ENCODE data around the gene AKAP10. TPM values are rescaled to one million over a fixed set of nuclear protein-coding genes. Genes with fewer than 3 reads are reported as not detected.

The AKAP10 gene
- total RNA-seq, 1 experiment from 2014 or later: 36.8 TPM

GRCh38 chr17:19991252-19991885, 13.7 kb upstream of the AKAP10 start:
- Histone ChIP-seq H3K4me1 (ENCODE audit: insufficient read depth, low read length, poor library complexity, severe bottlenecking) (no peaks in the 10 kb centered on the region), H3K9me3 (ENCODE audit: low read depth, low read length, poor library complexity, severe bottlenecking) (no peaks in the 10 kb centered on the region), H3K27me3 (replicated peaks; ENCODE audit: insufficient read depth, low read depth, low read length, poor library complexity) (no peaks in the 10 kb centered on the region), H3K27ac (ENCODE audit: low read depth, low read length, poor library complexity, severe bottlenecking) (no peak overlapping the region), H3K36me3 (ENCODE audit: insufficient read depth, low read length, poor library complexity, severe bottlenecking) (no peaks in the 10 kb centered on the region), H3K4me3 (ENCODE audit: low read depth, low read length, poor library complexity, severe bottlenecking) (no peak overlapping the region)
- intact Hi-C loops (cut with micrococcal nuclease; ENCODE audit: unreplicated experiment): loop anchor here (5.0 kb wide), 1 partner anchor 331 kb away; no protein-coding TSS in a partner anchor
- TF ChIP-seq CTCF (conservative IDR thresholded peaks at IDR 0.05; ENCODE audit: low read depth, low read length) (no peak), EZH2 (IDR thresholded peaks at IDR 0.05; ENCODE audit: borderline replicate concordance, low read depth, low read length, poor library complexity, severe bottlenecking) (no peak)
- DNase-seq (ENCODE audit: low spot score): no peak
- BruUV-seq (replicated peaks): no TSS peak
- ChIA-PET CTCF (no interaction called here), POLR2A (ENCODE audit: low non-redundant PET) (no interaction called here)

GRCh38 chr17:19987897-19988296, 10.3 kb upstream of the AKAP10 start:
- ChIA-PET POLR2A (ENCODE audit: low non-redundant PET) (no interaction called here), CTCF (no interaction called here)
- no peaks in the 10 kb centered on the region for H3K4me1 ChIP-seq (ENCODE audit: insufficient read depth, low read length, poor library complexity, severe bottlenecking)
- H3K27ac ChIP-seq (ENCODE audit: low read depth, low read length, poor library complexity, severe bottlenecking): no peak overlapping the region
- H3K27me3 ChIP-seq (replicated peaks; ENCODE audit: insufficient read depth, low read depth, low read length, poor library complexity): no peaks in the 10 kb centered on the region
- TF ChIP-seq CTCF (conservative IDR thresholded peaks at IDR 0.05; ENCODE audit: low read depth, low read length): no peak
- H3K4me3 ChIP-seq (ENCODE audit: low read depth, low read length, poor library complexity, severe bottlenecking): no peak overlapping the region
- no peak for DNase-seq (ENCODE audit: low spot score)
- no TSS peak for BruUV-seq (replicated peaks)
- H3K36me3 ChIP-seq (ENCODE audit: insufficient read depth, low read length, poor library complexity, severe bottlenecking): no peaks in the 10 kb centered on the region
- no peaks in the 10 kb centered on the region for H3K9me3 ChIP-seq (ENCODE audit: low read depth, low read length, poor library complexity, severe bottlenecking)
- intact Hi-C loops (cut with micrococcal nuclease; ENCODE audit: unreplicated experiment): no loop called here

GRCh38 chr17:19986941-19987861, 9.6 kb upstream of the AKAP10 start:
- CTCF ChIA-PET: no interaction called here
- POLR2A ChIA-PET (ENCODE audit: low non-redundant PET): no interaction called here
- Histone ChIP-seq H3K4me3 (ENCODE audit: low read depth, low read length, poor library complexity, severe bottlenecking) (no peak overlapping the region), H3K36me3 (ENCODE audit: insufficient read depth, low read length, poor library complexity, severe bottlenecking) (no peaks in the 10 kb centered on the region), H3K27ac (ENCODE audit: low read depth, low read length, poor library complexity, severe bottlenecking) (no peak overlapping the region), H3K27me3 (replicated peaks; ENCODE audit: insufficient read depth, low read depth, low read length, poor library complexity) (no peaks in the 10 kb centered on the region), H3K9me3 (ENCODE audit: low read depth, low read length, poor library complexity, severe bottlenecking) (no peaks in the 10 kb centered on the region), H3K4me1 (ENCODE audit: insufficient read depth, low read length, poor library complexity, severe bottlenecking) (no peaks in the 10 kb centered on the region)
- intact Hi-C loops (cut with micrococcal nuclease; ENCODE audit: unreplicated experiment): no loop called here
- no TSS peak for BruUV-seq (replicated peaks)
- no peak for DNase-seq (ENCODE audit: low spot score)
- TF ChIP-seq CTCF (conservative IDR thresholded peaks at IDR 0.05; ENCODE audit: low read depth, low read length): no peak
- no peak for TF ChIP-seq EZH2 (IDR thresholded peaks at IDR 0.05; ENCODE audit: borderline replicate concordance, low read depth, low read length, poor library complexity, severe bottlenecking)
